Prostate gland (tissue), 2 donors: Measurements from ENCODE around the gene PALLD. TPM values are rescaled to one million over a fixed set of nuclear protein-coding genes. Genes with fewer than 3 reads are reported as not detected.

Experiments
- DNase-seq: peaks from one replicate; pipeline ENCODE4 v3.0.0-alpha.2; 2019; ENCODE audit warnings: low spot score
- H3K27ac ChIP-seq, 2 donors: fragments of 200-600 bp; sonication (generic); 2 replicates each; pipeline ENCODE4 v1.5.1; 2017 to 2019
- H3K27me3 ChIP-seq: fragments of 200-600 bp; sonication (generic); replicated peaks from 2 replicates; pipeline ENCODE4 v1.5.1; 2019; ENCODE audit not compliant: insufficient read depth
- H3K36me3 ChIP-seq, 2 donors: fragments of 200-600 bp; sonication (generic); 1 replicate in 1 of 2; 2 replicates in 1 of 2; pipeline versions ENCODE4 v1.5.1 to v1.8.1; 2017 to 2019
- H3K4me1 ChIP-seq: fragments of 200-600 bp; sonication (generic); replicated peaks from 2 replicates; pipeline ENCODE4 v1.5.1; 2019
- H3K4me3 ChIP-seq, 2 donors: fragments of 200-600 bp; sonication (generic); 2 replicates each; pipeline ENCODE4 v1.5.1; 2017 to 2019
- H3K9me3 ChIP-seq: fragments of 200-600 bp; sonication (generic); 2 replicates; pipeline ENCODE4 v1.5.1; 2017
- POLR2A ChIP-seq: fragments of 450-650 bp; IDR thresholded peaks from one replicate; pipeline ENCODE4 v1.6.1; 2016; ENCODE audit warnings: antibody characterized with exemption, mild to moderate bottlenecking
- POLR2AphosphoS5 ChIP-seq: sonication (generic); formaldehyde crosslinking; IDR thresholded peaks from one replicate; pipeline ENCODE4 v1.6.1; 2017; ENCODE audit warnings: antibody characterized with exemption
- WGBS: methylation state at CpG from one replicate; pipeline ENCODE4 v1.1.5; 2018; 5-methylcytosine and 5-hydroxymethylcytosine counted together
- intact Hi-C: fragments of 100-400 bp; cut with DNase I; formaldehyde crosslinking; loops from one replicate; pipeline ENCODE4 v1.14.2; 2022
- total RNA-seq, 2 donors: library from RNA; depleted of rRNA; stranded (reverse); fragments of >200 nt; gene quantifications; one replicate each; pipeline ENCODE4 v1.1.0, GENCODE V29; 2016
- TF ChIP-seq, protein P1 (sequence below), 4 experiments: fragments of 200-600 bp in 2 of 4; fragments of 450-650 bp in 2 of 4; sonication (generic) in 2 of 4; IDR thresholded peaks; 1 replicate in 3 of 4; 2 replicates in 1 of 4; pipeline ENCODE4 v1.5.1; 2016 to 2019; ENCODE audit warnings: antibody characterized with exemption in 4 of 4, mild to moderate bottlenecking in 2 of 4, moderate library complexity in 2 of 4

PALLD gene
- total RNA-seq, 2 donors from 2014 or later, result 252 TPM

DNA sequence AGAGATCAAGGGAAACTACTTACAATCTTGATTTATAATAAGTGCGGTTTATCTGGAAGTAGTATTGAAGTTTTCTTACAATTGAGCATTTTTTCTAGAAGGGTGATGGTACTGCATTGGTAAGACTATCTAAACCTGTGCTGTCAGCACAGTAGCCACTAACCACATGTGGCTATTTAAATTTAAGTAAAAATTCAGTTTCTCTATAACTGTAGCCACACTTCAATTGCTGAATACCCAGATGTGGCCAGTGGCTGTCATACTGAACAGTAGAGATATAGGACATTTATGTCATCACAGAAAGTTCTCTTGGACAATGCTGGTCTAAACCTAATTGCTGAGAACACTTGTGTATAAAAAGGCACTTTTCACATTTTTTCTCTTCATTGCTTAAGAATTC, 290.5 kb downstream of the PALLD start:
- DNase-seq, result no peak
- H3K4me1 ChIP-seq, result no peaks in the 10 kb centered on the region
- 95% methylated on average over 1 of the region's 1 CpG for WGBS
- no peaks in the 10 kb centered on the region for H3K9me3 ChIP-seq
- no peaks in the 10 kb centered on the region for H3K27me3 ChIP-seq
- no peak overlapping the region for H3K27ac ChIP-seq
- TF ChIP-seq POLR2AphosphoS5 (no peak), POLR2A (no peak)
- TF ChIP-seq, protein P1, sequence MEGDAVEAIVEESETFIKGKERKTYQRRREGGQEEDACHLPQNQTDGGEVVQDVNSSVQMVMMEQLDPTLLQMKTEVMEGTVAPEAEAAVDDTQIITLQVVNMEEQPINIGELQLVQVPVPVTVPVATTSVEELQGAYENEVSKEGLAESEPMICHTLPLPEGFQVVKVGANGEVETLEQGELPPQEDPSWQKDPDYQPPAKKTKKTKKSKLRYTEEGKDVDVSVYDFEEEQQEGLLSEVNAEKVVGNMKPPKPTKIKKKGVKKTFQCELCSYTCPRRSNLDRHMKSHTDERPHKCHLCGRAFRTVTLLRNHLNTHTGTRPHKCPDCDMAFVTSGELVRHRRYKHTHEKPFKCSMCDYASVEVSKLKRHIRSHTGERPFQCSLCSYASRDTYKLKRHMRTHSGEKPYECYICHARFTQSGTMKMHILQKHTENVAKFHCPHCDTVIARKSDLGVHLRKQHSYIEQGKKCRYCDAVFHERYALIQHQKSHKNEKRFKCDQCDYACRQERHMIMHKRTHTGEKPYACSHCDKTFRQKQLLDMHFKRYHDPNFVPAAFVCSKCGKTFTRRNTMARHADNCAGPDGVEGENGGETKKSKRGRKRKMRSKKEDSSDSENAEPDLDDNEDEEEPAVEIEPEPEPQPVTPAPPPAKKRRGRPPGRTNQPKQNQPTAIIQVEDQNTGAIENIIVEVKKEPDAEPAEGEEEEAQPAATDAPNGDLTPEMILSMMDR (IDR thresholded peaks at IDR 0.05), result no peak
- intact Hi-C loops, result no loop called here
- H3K4me3 ChIP-seq, result no peak overlapping the region
- no peaks in the 10 kb centered on the region for H3K36me3 ChIP-seq

DNA sequence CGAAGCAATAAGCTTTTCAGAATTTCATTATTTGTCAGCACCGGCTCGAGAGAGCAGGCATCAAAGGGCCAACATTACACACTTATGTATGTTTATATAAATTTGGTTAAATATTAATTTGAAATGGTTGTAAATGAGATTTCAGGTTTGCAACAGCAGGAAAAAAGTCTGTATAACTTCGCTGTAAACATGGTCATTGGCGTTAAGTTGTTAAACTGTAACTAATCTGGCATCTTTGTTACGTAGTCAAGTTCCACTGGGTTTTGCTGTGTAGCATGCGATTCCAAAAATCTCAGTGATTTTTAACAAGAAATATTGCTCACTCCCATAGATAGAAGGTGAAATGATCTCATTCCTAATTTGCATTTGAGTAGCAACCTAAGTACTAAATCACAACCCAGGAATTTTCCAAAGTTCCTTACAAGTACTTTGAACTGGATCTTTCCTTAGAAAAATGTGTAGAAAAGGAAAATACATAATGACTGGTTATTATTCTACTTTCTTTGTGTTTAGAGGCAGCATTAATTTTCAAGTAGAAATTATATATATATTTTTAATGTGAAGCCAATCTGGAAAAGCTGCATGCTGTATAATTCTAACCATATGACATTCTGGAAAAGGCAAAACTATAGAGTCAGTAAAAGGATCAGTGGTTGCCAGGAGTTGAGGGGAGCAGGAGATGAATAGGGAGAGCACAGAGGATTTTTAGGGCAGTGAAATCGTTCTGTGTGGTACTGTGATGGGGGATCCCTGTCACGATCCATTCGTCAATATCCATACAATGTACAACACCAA, 291.1 kb downstream of the PALLD start:
- TF ChIP-seq POLR2A (no peak), POLR2AphosphoS5 (no peak)
- TF ChIP-seq, protein P1 (IDR thresholded peaks at IDR 0.05), result no peak
- H3K4me1 ChIP-seq, result no peaks in the 10 kb centered on the region
- no peaks in the 10 kb centered on the region for H3K9me3 ChIP-seq
- intact Hi-C loops, result no loop called here
- no peak overlapping the region for H3K27ac ChIP-seq
- DNase-seq, result no peak
- no peaks in the 10 kb centered on the region for H3K27me3 ChIP-seq
- no peaks in the 10 kb centered on the region for H3K36me3 ChIP-seq
- 82% methylated on average over 10 of the region's 10 CpGs for WGBS
- no peak overlapping the region for H3K4me3 ChIP-seq

DNA sequence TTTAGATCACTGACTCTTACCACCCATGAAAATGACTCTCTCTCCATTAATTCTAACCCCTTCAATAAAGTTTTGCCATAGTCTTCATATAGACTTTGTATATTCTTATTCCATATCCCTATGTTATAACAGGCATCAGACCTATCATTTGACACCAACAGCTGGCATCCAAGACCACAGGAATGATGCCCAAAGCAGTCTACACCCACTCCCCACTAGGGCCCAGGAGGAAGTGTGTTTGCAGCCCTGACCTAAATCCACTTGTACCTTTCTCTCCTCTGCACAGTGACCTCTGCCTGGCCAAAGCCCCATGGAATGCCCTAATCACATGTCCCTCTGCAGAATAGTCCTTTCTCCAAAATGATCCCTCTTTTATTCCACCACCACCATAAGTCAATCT, 294.0 kb downstream of the PALLD start:
- Histone ChIP-seq H3K27ac (no peak overlapping the region), H3K36me3 (no peaks in the 10 kb centered on the region), H3K4me3 (no peak overlapping the region), H3K27me3 (no peaks in the 10 kb centered on the region), H3K9me3 (no peaks in the 10 kb centered on the region), H3K4me1 (no peaks in the 10 kb centered on the region)
- TF ChIP-seq, protein P1 (IDR thresholded peaks at IDR 0.05), result no peak
- TF ChIP-seq POLR2A, result no peak
- intact Hi-C loops, result no loop called here
- DNase-seq, result no peak

DNA sequence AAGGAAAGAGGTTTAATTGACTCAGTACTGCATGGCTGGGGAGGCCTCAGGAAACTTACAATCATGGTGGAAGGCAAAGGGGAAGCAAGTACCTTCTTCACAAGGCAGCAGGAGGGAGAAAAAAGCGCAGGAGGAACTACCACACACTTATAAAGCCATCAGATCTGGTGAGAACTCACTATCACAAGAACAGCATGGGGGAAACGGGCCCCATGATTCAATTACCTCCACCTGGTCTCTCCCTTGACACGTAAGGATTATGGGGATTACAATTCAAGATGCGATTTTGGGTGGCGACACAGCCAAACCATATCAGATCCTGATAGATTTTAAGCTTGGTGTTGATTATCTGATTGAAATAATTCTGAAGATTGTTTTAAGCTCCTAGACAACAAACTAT, 294.5 kb downstream of the PALLD start:
- intact Hi-C loops, result no loop called here
- Histone ChIP-seq H3K36me3 (no peaks in the 10 kb centered on the region), H3K4me3 (no peak overlapping the region), H3K4me1 (no peaks in the 10 kb centered on the region), H3K27ac (no peak overlapping the region), H3K27me3 (no peaks in the 10 kb centered on the region), H3K9me3 (no peaks in the 10 kb centered on the region)
- WGBS, result 95% methylated on average over 5 of the region's 5 CpGs
- no peak for DNase-seq
- TF ChIP-seq, protein P1 (IDR thresholded peaks at IDR 0.05), result no peak
- TF ChIP-seq POLR2A (no peak), POLR2AphosphoS5 (no peak)

DNA sequence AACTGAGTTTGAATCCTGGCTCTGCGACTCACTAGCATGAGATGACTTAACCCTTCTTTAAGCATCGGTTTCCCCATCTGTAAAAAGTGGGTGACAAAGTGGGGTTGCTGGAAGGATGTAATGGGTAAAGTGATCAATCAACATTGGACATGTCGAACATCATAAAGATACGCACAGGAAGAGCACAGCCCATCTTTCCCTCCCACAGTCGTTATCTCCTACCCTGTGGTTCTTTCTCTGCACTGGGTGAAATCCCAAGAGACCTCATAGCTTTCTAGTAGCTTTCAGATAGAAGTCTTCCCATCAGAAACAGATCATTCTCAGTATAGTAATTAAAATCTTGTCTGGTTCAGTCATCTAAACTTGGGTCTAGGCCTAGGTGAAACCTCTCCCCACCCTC, 296.7 kb downstream of the PALLD start:
- Histone ChIP-seq H3K4me1 (no peaks in the 10 kb centered on the region), H3K27me3 (no peaks in the 10 kb centered on the region), H3K9me3 (no peaks in the 10 kb centered on the region), H3K27ac (no peak overlapping the region), H3K36me3 (no peaks in the 10 kb centered on the region), H3K4me3 (no peak overlapping the region)
- WGBS, result 93% methylated on average over 5 of the region's 5 CpGs
- TF ChIP-seq POLR2AphosphoS5 (no peak), POLR2A (no peak)
- TF ChIP-seq, protein P1 (IDR thresholded peaks at IDR 0.05), result no peak
- no peak for DNase-seq
- intact Hi-C loops, result no loop called here
